Measurements from ENCODE around the gene RBP5. TPM values are rescaled to one million over a fixed set of nuclear protein-coding genes. Genes with fewer than 3 reads are reported as not detected.

RBP5 gene
- total and polyA plus RNA-seq, 4 donors: 12.9 to 108 (median 63.6) TPM

GRCh38 chr12:7150356-7150755, 21.7 kb upstream of the RBP5 start:
- no peak for DNase-seq (ENCODE audit: low spot score)
- H3K27me3 ChIP-seq (ENCODE audit: control insufficient read depth in 4 of 4, insufficient read depth in 4 of 4, low read length in 3 of 4): no peaks in the 10 kb centered on the region
- 91% methylated on average over 12 of the region's 12 CpGs for WGBS
- H3K9me3 ChIP-seq (ENCODE audit: control insufficient read depth in 4 of 4, low read length in 3 of 4): no peaks in the 10 kb centered on the region
- no peak overlapping the region for H3K4me3 ChIP-seq (ENCODE audit: low read depth in 1 of 3, low read length in 3 of 3)
- H3K27ac ChIP-seq (ENCODE audit: low read depth in 1 of 2, low read length in 2 of 2): peak overlapping the region in 1 of 2 donors; percentile 22
- H3K9ac ChIP-seq (ENCODE audit: low read depth in 1 of 2, low read length in 2 of 2): no peak overlapping the region
- TF ChIP-seq ZBTB33 (IDR thresholded peaks at IDR 0.05): no peak
- no peak for TF ChIP-seq FOXA1 (IDR thresholded peaks at IDR 0.05)
- TF ChIP-seq EGR1 (IDR thresholded peaks at IDR 0.05; ENCODE audit: low read depth in 2 of 2): no peak
- TF ChIP-seq SP1 (IDR thresholded peaks at IDR 0.05): no peak
- TF ChIP-seq FOXA2 (IDR thresholded peaks at IDR 0.05): no peak
- no peak for TF ChIP-seq GABPA (IDR thresholded peaks at IDR 0.05 in 1 of 2, conservative IDR thresholded peaks at IDR 0.05 in 1 of 2)
- TF ChIP-seq TAF1 (conservative IDR thresholded peaks at IDR 0.05): no peak
- no peak for TF ChIP-seq RXRA (IDR thresholded peaks at IDR 0.05)
- TF ChIP-seq JUND (IDR thresholded peaks at IDR 0.05): no peak
- no peak for TF ChIP-seq HNF4G (IDR thresholded peaks at IDR 0.05)
- no peak for TF ChIP-seq HNF4A (conservative IDR thresholded peaks at IDR 0.05)
- TF ChIP-seq REST (IDR thresholded peaks at IDR 0.05): no peak
- H3K4me1 ChIP-seq (ENCODE audit: control insufficient read depth in 4 of 4, insufficient read depth in 4 of 4, low read length in 3 of 4): peaks cover 0 to 47% (median 43%) of the 10 kb centered on the region in 4 donors
- peaks cover 4 to 30% (median 26%) of the 10 kb centered on the region in 4 donors for H3K36me3 ChIP-seq (ENCODE audit: control insufficient read depth in 4 of 4, insufficient read depth in 3 of 4, low read depth in 1 of 4, low read length in 3 of 4)

GRCh38 chr12:7146906-7147305, 18.2 kb upstream of the RBP5 start:
- H3K4me3 ChIP-seq (ENCODE audit: low read depth in 1 of 3, low read length in 3 of 3): no peak overlapping the region
- no peak for DNase-seq (ENCODE audit: low spot score)
- WGBS: 73% methylated on average over 7 of the region's 7 CpGs
- no peaks in the 10 kb centered on the region for H3K27me3 ChIP-seq (ENCODE audit: control insufficient read depth in 4 of 4, insufficient read depth in 4 of 4, low read length in 3 of 4)
- no peaks in the 10 kb centered on the region for H3K9me3 ChIP-seq (ENCODE audit: control insufficient read depth in 4 of 4, low read length in 3 of 4)
- peaks cover 3 to 42% (median 26%) of the 10 kb centered on the region in 4 donors for H3K4me1 ChIP-seq (ENCODE audit: control insufficient read depth in 4 of 4, insufficient read depth in 4 of 4, low read length in 3 of 4)
- H3K36me3 ChIP-seq (ENCODE audit: control insufficient read depth in 4 of 4, insufficient read depth in 3 of 4, low read depth in 1 of 4, low read length in 3 of 4): peaks cover 4 to 38% (median 31%) of the 10 kb centered on the region in 4 donors
- TF ChIP-seq HNF4G (IDR thresholded peaks at IDR 0.05) (no peak), RXRA (IDR thresholded peaks at IDR 0.05) (peak in 1 of 2 donors; percentile 5), HNF4A (conservative IDR thresholded peaks at IDR 0.05) (peak; percentile 68 to 69), SP1 (IDR thresholded peaks at IDR 0.05) (peak; percentile 34)
- H3K9ac ChIP-seq (ENCODE audit: low read depth in 1 of 2, low read length in 2 of 2): no peak overlapping the region
- peak overlapping the region in 1 of 2 donors; percentile 49 for H3K27ac ChIP-seq (ENCODE audit: low read depth in 1 of 2, low read length in 2 of 2)

GRCh38 chr12:7146228-7146627, 17.5 kb upstream of the RBP5 start:
- Histone ChIP-seq H3K27ac (ENCODE audit: low read depth in 1 of 2, low read length in 2 of 2) (peak overlapping the region in 1 of 2 donors; percentile 49), H3K4me3 (ENCODE audit: low read depth in 1 of 3, low read length in 3 of 3) (no peak overlapping the region), H3K9me3 (ENCODE audit: control insufficient read depth in 4 of 4, low read length in 3 of 4) (no peaks in the 10 kb centered on the region), H3K4me1 (ENCODE audit: control insufficient read depth in 4 of 4, insufficient read depth in 4 of 4, low read length in 3 of 4) (peaks cover 3 to 35% (median 23%) of the 10 kb centered on the region in 4 donors), H3K9ac (ENCODE audit: low read depth in 1 of 2, low read length in 2 of 2) (no peak overlapping the region), H3K36me3 (ENCODE audit: control insufficient read depth in 4 of 4, insufficient read depth in 3 of 4, low read depth in 1 of 4, low read length in 3 of 4) (peaks cover 4 to 44% (median 31%) of the 10 kb centered on the region in 4 donors), H3K27me3 (ENCODE audit: control insufficient read depth in 4 of 4, insufficient read depth in 4 of 4, low read length in 3 of 4) (no peaks in the 10 kb centered on the region)
- TF ChIP-seq RAD21 (IDR thresholded peaks at IDR 0.05): no peak
- no peak for TF ChIP-seq TAF1 (conservative IDR thresholded peaks at IDR 0.05)
- TF ChIP-seq FOXA1 (IDR thresholded peaks at IDR 0.05): no peak
- TF ChIP-seq JUND (IDR thresholded peaks at IDR 0.05): no peak
- no peak for TF ChIP-seq ZBTB33 (IDR thresholded peaks at IDR 0.05)
- TF ChIP-seq ATF3 (IDR thresholded peaks at IDR 0.05): no peak
- TF ChIP-seq REST (IDR thresholded peaks at IDR 0.05): no peak
- no peak for TF ChIP-seq MAX (IDR thresholded peaks at IDR 0.05)
- no peak for TF ChIP-seq EGR1 (IDR thresholded peaks at IDR 0.05; ENCODE audit: low read depth in 2 of 2)
- TF ChIP-seq RXRA (IDR thresholded peaks at IDR 0.05): no peak
- WGBS: 94% methylated on average over 7 of the region's 7 CpGs
- DNase-seq (ENCODE audit: low spot score): no peak

Measured in liver (tissue), 9 donors.